ENCODE measurements around the gene SHH.

Gene SHH

GRCh38 chr7:155811895-155812761 is at the start of gene SHH:
Gene SHH, minus strand, starts transcription at chr7:155812463. Its CDS starts 341 bp downstream, at chr7:155812122.
- Histone ChIP-seq H3K9me3 (ENCODE audit: control insufficient read depth, insufficient read depth, low read length) (no peaks in the 10 kb centered on the region), H3K4me3 (ENCODE audit: low read length) (no peak within 1 kb of the TSS), H3K4me1 (ENCODE audit: control insufficient read depth, insufficient read depth, low read length) (peaks cover 4% of the 10 kb centered on the region; the same call in 1 of the 2 replicates), H3K27me3 (ENCODE audit: control insufficient read depth, insufficient read depth, low read length) (peaks cover 67% of the 10 kb centered on the region), H3K36me3 (ENCODE audit: control insufficient read depth, insufficient read depth, low read length) (no peaks in the 10 kb centered on the region), H3K27ac (ENCODE audit: low read length) (no peak within 1 kb of the TSS)
- WGBS (ENCODE audit: insufficient coverage, insufficient read length): no CpG with 5 or more reads among the region's 53 CpGs
- DNase-seq (ENCODE audit: low read depth, low spot score): no peak

- Histone ChIP-seq H3K4me3 (ENCODE audit: low read length) (no peak overlapping the region), H3K36me3 (ENCODE audit: control insufficient read depth, insufficient read depth, low read length) (no peaks in the 10 kb centered on the region), H3K4me1 (ENCODE audit: control insufficient read depth, insufficient read depth, low read length) (no peaks in the 10 kb centered on the region), H3K27me3 (ENCODE audit: control insufficient read depth, insufficient read depth, low read length) (no peaks in the 10 kb centered on the region), H3K9me3 (ENCODE audit: control insufficient read depth, insufficient read depth, low read length) (peaks cover 41% of the 10 kb centered on the region), H3K27ac (ENCODE audit: low read length) (no peak overlapping the region)
- WGBS (ENCODE audit: insufficient coverage, insufficient read length): no CpG with 5 or more reads among the region's 11 CpGs
- DNase-seq (ENCODE audit: low read depth, low spot score): no peak
Measured at GRCh38 chr7:155861480-155861868, 49.2 kb upstream of the SHH start.

GRCh38 chr7:155860840-155861479 is 48.7 kb upstream of the SHH start:
- Histone ChIP-seq H3K9me3 (ENCODE audit: control insufficient read depth, insufficient read depth, low read length) (peaks cover 39% of the 10 kb centered on the region), H3K27me3 (ENCODE audit: control insufficient read depth, insufficient read depth, low read length) (no peaks in the 10 kb centered on the region), H3K4me1 (ENCODE audit: control insufficient read depth, insufficient read depth, low read length) (no peaks in the 10 kb centered on the region), H3K4me3 (ENCODE audit: low read length) (no peak overlapping the region), H3K36me3 (ENCODE audit: control insufficient read depth, insufficient read depth, low read length) (no peaks in the 10 kb centered on the region), H3K27ac (ENCODE audit: low read length) (no peak overlapping the region)
- no peak for DNase-seq (ENCODE audit: low read depth, low spot score)
- WGBS (ENCODE audit: insufficient coverage, insufficient read length): no CpG with 5 or more reads among the region's 11 CpGs

GRCh38 chr7:155860461-155860839 is 48.2 kb upstream of the SHH start:
- H3K9me3 ChIP-seq (ENCODE audit: control insufficient read depth, insufficient read depth, low read length): peaks cover 34% of the 10 kb centered on the region
- DNase-seq (ENCODE audit: low read depth, low spot score): no peak
- H3K27ac ChIP-seq (ENCODE audit: low read length): no peak overlapping the region
- no CpG with 5 or more reads among the region's 4 CpGs for WGBS (ENCODE audit: insufficient coverage, insufficient read length)
- H3K27me3 ChIP-seq (ENCODE audit: control insufficient read depth, insufficient read depth, low read length): no peaks in the 10 kb centered on the region
- H3K4me3 ChIP-seq (ENCODE audit: low read length): no peak overlapping the region
- no peaks in the 10 kb centered on the region for H3K36me3 ChIP-seq (ENCODE audit: control insufficient read depth, insufficient read depth, low read length)
- H3K4me1 ChIP-seq (ENCODE audit: control insufficient read depth, insufficient read depth, low read length): no peaks in the 10 kb centered on the region

GRCh38 chr7:155858521-155859061 is 46.3 kb upstream of the SHH start:
- WGBS (ENCODE audit: insufficient coverage, insufficient read length): no CpG with 5 or more reads among the region's 3 CpGs
- DNase-seq (ENCODE audit: low read depth, low spot score): no peak
- no peaks in the 10 kb centered on the region for H3K36me3 ChIP-seq (ENCODE audit: control insufficient read depth, insufficient read depth, low read length)
- no peaks in the 10 kb centered on the region for H3K27me3 ChIP-seq (ENCODE audit: control insufficient read depth, insufficient read depth, low read length)
- no peak overlapping the region for H3K27ac ChIP-seq (ENCODE audit: low read length)
- H3K4me3 ChIP-seq (ENCODE audit: low read length): no peak overlapping the region
- no peaks in the 10 kb centered on the region for H3K4me1 ChIP-seq (ENCODE audit: control insufficient read depth, insufficient read depth, low read length)
- peaks cover 23% of the 10 kb centered on the region for H3K9me3 ChIP-seq (ENCODE audit: control insufficient read depth, insufficient read depth, low read length)

GRCh38 chr7:155857141-155857540 is 44.9 kb upstream of the SHH start:
- H3K9me3 ChIP-seq (ENCODE audit: control insufficient read depth, insufficient read depth, low read length): peaks cover 24% of the 10 kb centered on the region
- DNase-seq (ENCODE audit: low read depth, low spot score): no peak
- no peak overlapping the region for H3K4me3 ChIP-seq (ENCODE audit: low read length)
- no peaks in the 10 kb centered on the region for H3K36me3 ChIP-seq (ENCODE audit: control insufficient read depth, insufficient read depth, low read length)
- H3K27ac ChIP-seq (ENCODE audit: low read length): no peak overlapping the region
- WGBS (ENCODE audit: insufficient coverage, insufficient read length): no CpG with 5 or more reads among the region's 3 CpGs
- no peaks in the 10 kb centered on the region for H3K27me3 ChIP-seq (ENCODE audit: control insufficient read depth, insufficient read depth, low read length)
- H3K4me1 ChIP-seq (ENCODE audit: control insufficient read depth, insufficient read depth, low read length): no peaks in the 10 kb centered on the region

- DNase-seq (ENCODE audit: low read depth, low spot score): no peak
- WGBS (ENCODE audit: insufficient coverage, insufficient read length): no CpG with 5 or more reads among the region's 3 CpGs
- H3K27ac ChIP-seq (ENCODE audit: low read length): no peak overlapping the region
Measured at GRCh38 chr7:155856656-155857055, 44.4 kb upstream of the SHH start.

GRCh38 chr7:155852426-155853301 is 40.4 kb upstream of the SHH start:
- DNase-seq (ENCODE audit: low read depth, low spot score): no peak
- no peaks in the 10 kb centered on the region; the same call in 1 of the 2 replicates for H3K27me3 ChIP-seq (ENCODE audit: control insufficient read depth, insufficient read depth, low read length)
- H3K4me3 ChIP-seq (ENCODE audit: low read length): no peak overlapping the region
- peaks cover 27% of the 10 kb centered on the region for H3K9me3 ChIP-seq (ENCODE audit: control insufficient read depth, insufficient read depth, low read length)
- WGBS (ENCODE audit: insufficient coverage, insufficient read length): no CpG with 5 or more reads among the region's 5 CpGs
- H3K27ac ChIP-seq (ENCODE audit: low read length): no peak overlapping the region
- no peaks in the 10 kb centered on the region for H3K4me1 ChIP-seq (ENCODE audit: control insufficient read depth, insufficient read depth, low read length)
- no peaks in the 10 kb centered on the region for H3K36me3 ChIP-seq (ENCODE audit: control insufficient read depth, insufficient read depth, low read length)

More at GRCh38 chr7:155856656-155857055, 44.4 kb upstream of the SHH start:
- H3K9me3 ChIP-seq (ENCODE audit: control insufficient read depth, insufficient read depth, low read length): peaks cover 28% of the 10 kb centered on the region
- H3K27me3 ChIP-seq (ENCODE audit: control insufficient read depth, insufficient read depth, low read length): no peaks in the 10 kb centered on the region
- H3K4me1 ChIP-seq (ENCODE audit: control insufficient read depth, insufficient read depth, low read length): no peaks in the 10 kb centered on the region
- H3K36me3 ChIP-seq (ENCODE audit: control insufficient read depth, insufficient read depth, low read length): no peaks in the 10 kb centered on the region
- H3K4me3 ChIP-seq (ENCODE audit: low read length): no peak overlapping the region

GRCh38 chr7:155851892-155852291 is 39.6 kb upstream of the SHH start:
- DNase-seq (ENCODE audit: low read depth, low spot score): no peak
- no peaks in the 10 kb centered on the region; the same call in 1 of the 2 replicates for H3K27me3 ChIP-seq (ENCODE audit: control insufficient read depth, insufficient read depth, low read length)
- no peak overlapping the region for H3K27ac ChIP-seq (ENCODE audit: low read length)
- WGBS (ENCODE audit: insufficient coverage, insufficient read length): no CpG with 5 or more reads among the region's 5 CpGs
- H3K4me3 ChIP-seq (ENCODE audit: low read length): no peak overlapping the region
- H3K36me3 ChIP-seq (ENCODE audit: control insufficient read depth, insufficient read depth, low read length): no peaks in the 10 kb centered on the region
- no peaks in the 10 kb centered on the region for H3K4me1 ChIP-seq (ENCODE audit: control insufficient read depth, insufficient read depth, low read length)
- H3K9me3 ChIP-seq (ENCODE audit: control insufficient read depth, insufficient read depth, low read length): peaks cover 24% of the 10 kb centered on the region

Data from iPS DF 6.9 (cell line).